HG02852 (cell line): ENCODE results near the gene PHF23.

Experiments
- ATAC-seq: cut with Tn5 transposase; IDR thresholded peaks from one replicate; pipeline ENCODE4 v1.9.1; 2021; ENCODE audit warnings: mild to moderate bottlenecking, moderate library complexity; ENCODE audit not compliant: unreplicated experiment

PHF23 gene

DNA sequence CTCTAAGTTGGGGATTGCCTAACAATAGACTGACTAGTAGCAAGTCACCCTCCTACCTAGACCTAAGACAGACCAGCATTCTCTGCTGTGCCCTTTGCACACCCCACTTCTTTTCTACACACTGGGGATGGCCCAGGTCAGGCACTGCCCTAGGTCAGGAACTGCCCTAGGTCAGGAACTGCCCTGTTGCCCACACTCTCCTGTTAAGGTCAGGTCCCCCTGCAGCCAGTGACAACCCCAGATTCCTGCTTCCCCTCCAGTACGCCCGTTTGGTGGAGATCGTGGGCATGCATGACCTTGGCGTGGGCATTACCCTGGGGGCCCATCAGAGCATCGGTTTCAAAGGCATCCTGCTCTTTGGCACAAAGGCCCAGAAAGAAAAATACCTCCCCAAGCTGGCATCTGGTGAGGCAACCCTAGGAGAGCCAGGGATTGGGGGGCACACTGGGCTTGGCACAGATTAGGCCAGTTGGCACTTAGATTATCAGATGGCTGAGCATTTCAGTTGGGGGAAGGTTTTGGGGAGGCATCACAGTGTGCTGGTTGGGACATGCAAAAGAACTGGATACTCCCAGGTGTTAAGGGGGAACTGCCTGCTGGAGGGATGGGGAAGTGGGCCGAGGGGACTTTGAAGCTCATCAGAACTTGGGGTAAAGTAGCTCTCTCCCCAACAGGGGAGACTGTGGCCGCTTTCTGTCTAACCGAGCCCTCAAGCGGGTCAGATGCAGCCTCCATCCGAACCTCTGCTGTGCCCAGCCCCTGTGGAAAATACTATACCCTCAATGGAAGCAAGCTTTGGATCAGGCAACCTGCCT lies 17.8 kb downstream of the PHF23 start:
- no peak for ATAC-seq

DNA sequence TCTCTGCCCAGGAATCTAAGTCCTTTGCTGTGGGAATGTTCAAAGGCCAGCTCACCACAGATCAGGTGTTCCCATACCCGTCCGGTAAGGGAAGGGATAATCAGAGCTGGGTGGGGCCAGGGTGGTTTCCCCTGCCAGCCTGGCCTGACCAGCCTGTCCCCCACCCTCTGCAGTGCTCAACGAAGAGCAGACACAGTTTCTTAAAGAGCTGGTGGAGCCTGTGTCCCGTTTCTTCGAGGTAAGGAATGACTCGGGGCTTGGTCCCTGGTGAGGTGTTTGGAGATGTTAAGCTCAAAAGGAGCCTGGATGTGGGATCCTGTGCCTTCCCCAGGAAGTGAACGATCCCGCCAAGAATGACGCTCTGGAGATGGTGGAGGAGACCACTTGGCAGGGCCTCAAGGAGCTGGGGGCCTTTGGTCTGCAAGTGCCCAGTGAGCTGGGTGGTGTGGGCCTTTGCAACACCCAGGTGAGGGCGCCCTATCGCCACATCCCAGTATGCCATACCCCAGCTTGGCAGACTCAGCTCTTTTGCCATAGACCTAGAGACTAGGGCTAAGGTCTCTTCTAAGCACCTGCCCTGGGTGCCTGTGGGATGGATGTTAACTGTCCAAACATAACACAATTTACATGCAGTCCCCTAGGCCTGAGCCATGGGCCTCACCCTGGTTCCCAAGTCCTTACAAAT lies 18.5 kb downstream of the PHF23 start:
- ATAC-seq = no peak

DNA sequence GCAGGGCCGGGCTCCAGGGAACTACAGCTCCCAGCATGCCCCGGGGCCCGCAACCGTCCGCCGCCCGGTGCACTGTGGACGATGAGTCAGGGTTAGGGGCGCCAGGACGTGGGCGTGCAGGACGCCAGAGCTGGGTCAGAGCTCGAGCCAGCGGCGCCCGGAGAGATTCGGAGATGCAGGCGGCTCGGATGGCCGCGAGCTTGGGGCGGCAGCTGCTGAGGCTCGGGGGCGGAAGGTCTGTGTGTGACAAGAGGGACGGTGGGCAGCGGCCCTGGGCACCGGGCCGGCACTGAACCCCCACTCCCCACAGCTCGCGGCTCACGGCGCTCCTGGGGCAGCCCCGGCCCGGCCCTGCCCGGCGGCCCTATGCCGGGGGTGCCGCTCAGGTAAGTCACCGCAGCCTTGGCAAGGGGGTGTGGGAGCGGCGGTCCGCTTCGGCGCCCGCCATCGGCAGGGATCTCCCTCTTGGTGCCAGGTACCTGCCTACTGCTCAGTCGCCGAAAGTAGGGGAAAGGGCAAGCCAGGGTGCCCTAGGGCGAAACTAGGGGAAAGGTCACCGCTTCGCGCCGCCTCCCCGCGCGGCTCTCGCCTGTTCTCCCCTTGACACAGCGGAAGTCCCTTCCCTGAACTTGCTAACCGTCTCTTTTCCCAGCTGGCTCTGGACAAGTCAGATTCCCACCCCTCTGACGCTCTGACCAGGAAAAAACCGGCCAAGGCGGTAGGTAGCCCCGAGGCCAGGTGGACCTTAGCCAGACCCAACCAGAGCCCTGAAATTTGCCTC lies 19.3 kb downstream of the PHF23 start, which contains the start of the genes ACADVL and DLG4:
Gene ACADVL (plus strand): TSS at position 127 of the 781 bp plus-strand sequence. CDS start 47 bp downstream, at position 174.
Gene DLG4 (minus strand): TSS at position 25 of the 781 bp plus-strand sequence.
- peak; percentile 50 for ATAC-seq

DNA sequence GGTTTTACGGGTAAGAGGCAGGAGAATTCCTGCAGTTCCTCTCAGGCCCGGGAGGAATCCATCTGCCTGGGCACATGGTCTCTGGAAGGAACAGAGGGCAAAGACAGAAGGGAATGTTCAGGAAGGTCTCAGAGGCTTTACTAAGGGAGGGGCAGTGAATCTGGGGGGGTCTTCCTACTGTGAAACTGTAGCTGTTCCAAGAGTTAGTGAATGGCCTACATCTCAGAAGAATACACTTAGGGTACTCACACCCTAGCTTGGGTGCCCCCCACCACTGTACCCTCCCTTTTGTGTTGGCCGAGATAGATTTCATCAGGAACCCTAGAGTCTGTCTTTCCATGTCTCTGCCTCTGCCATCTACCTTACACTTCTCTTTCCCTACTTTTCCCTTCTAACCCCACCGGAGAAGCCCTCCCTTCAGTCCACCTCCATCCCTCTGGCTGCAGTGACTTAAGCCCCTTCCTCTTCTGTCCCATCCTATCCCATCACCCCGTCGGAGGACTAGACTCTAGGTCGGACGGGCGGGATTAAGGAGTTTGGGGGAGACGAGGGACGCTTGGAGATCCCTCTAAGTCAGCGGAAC lies 19.9 kb downstream of the PHF23 start:
- ATAC-seq = no peak

DNA sequence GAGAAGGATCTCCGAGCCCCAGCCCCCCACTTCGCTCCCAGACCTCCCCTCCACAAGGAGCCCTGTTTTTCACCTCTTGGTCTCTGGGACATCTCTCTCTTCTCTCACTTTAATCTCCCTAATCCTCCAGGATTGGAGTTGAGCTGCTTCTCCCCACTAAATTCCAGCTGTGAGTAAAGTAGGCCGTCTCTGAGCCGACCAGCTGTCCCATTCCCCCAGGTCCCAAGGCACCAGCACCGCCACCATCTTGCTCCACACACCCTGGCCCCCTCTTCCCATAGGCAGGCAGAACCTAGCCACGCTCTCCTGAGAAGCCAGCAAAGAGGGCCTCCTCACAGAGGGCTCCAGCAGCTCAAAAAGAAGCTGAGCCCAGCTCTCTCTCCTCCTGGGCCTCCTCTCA lies 20.5 kb downstream of the PHF23 start:
- ATAC-seq = no peak

DNA sequence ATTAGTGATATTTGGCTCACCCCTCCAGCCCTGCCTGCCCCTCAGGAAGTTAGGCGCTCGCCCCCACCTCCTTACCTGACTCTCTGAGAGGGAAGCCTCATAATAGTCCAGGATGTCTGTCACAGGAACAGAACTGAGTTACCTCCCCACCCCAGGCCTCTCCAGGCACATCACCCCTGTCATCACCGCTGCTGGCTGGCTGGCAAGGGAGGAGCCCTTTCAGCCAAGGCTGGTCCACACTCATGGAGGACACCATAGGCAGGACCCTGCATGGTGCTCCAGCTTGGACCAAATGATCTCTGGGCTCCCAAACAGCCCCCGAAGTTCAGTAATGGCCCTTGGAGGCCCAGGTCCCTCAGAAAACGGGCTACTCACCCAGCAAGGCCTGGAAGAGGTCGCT lies 21.1 kb downstream of the PHF23 start:
- no peak for ATAC-seq

DNA sequence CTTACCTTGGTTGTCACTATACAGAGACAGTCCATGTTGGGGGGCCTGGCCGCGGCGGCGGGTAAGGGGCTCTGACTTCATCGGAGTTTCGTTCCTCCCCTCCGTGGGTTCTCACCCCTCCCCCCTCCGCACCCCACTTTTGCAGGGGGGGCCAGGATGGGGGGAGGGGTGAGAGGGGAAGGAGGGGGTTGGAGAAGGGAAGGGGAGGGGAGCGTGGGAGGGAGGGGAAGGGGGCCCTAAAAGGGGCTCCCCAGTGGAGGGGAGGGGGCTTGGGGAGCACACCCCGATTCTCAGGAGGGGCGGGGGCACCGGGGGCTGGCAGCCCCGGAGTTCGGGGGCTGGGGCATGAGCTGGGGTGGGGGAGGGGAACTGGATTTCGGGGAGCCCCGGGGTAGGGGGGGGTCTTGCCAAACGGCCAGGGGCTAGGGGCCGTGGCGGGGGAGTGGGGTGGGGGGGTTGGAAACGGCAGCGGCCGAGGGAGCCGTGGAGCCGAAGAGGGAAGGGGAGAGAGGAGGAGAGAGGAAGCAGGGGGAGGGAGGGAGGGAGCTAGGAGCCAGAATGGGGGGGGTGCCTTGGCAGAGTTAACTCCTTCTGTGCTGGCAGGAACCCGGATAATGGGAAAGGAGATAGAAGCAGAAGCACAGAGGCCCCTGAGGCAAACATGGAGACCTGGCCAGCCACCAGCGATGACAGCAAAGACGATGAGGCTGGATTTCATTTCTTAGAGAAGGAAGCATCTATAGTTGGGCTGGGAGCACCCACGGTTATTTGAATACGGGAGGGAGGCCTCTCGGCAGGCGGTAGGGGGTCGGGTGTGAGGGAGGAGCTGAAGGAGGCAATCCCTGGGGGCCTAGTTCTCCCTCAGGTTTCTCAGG lies 21.9 kb downstream of the PHF23 start:
- no peak for ATAC-seq

DNA sequence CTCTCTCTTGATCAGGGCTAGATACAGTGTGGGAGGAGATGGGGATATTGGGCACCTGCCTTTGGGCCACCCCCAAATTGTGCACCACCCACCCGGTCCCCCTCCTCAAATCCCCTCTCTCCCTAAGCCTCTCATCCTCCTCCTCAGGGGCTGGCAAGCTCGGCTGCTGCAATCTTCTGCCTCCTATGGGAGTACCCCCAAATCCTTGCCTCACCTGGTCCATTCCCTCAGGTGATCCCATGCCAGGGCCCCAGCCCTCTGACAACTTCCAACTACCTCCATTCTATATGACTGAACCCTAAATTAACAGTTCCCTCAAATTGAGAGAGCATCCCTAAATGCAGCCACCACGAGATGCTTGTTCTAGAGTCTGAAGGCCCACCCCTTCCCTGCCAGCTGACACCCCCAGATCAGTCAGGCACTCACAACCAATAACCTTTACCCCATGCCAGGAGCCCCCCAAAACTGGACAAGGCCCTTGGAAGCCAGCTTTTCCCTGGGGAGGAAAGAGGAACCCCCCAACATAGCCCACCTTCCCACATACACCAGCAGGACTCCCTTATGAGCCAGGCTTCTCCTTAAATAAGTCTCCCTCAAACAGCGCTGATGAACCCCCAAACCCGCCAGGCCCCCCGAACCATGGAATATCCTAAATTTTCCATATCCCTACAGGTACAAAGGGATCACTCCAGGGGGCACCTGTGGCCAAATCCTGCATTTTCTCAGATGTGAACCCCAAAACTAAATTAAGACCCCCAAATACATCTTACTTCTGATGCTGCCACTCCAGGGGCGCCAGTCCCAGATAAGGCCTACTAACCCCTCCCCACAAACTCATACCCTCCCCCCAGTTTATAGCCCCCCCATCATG lies 22.8 kb downstream of the PHF23 start:
- no peak for ATAC-seq

DNA sequence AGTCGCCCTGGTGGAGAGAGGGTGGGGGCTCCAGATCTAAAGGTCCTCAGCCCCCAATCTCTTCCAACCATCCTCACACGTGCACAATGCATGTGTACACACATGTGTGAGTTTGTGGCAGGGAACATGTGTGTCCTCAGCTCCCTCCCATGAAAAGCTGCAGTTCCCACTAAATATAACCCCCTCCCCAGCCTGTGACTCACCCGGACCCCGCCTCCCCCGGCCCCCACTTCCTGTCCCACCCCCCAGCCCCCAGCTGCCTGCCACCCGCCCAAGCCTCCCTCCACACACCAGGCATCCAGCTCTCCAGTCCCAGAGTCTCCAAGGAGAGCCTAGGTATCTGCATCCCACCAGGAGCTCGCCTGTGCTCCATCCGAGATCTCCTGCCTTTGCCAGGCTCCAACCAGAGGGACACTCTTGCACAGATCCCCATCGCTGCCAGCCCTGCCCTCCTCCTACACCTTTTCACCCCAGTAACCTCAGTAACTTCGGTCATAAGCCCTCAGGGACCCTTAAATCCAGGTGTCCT lies 23.5 kb downstream of the PHF23 start:
- no peak for ATAC-seq

DNA sequence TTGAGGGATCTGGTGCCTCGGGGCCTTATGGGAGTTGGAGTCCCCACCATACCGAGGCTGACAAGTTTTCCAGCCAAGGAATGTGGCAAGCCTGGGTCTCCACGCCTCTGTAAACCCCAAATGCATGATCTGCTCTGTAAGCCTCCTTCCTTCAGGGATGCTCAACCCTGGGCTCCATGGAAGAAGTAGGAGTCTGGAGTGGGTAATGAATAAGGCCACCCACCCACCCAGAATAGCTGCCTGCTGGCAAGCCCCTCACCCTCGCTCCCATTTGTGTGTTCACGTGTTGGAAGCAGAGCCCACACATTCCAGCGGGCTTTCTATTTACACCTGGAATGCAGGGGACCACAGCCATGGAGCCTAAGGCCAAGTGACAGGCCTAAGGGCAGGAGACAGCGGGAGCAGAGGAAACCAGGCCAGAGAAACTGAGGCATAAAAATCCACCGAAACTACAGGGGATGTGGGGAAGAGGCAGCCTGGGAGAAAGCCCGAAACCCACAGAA lies 24.1 kb downstream of the PHF23 start:
- no peak for ATAC-seq

DNA sequence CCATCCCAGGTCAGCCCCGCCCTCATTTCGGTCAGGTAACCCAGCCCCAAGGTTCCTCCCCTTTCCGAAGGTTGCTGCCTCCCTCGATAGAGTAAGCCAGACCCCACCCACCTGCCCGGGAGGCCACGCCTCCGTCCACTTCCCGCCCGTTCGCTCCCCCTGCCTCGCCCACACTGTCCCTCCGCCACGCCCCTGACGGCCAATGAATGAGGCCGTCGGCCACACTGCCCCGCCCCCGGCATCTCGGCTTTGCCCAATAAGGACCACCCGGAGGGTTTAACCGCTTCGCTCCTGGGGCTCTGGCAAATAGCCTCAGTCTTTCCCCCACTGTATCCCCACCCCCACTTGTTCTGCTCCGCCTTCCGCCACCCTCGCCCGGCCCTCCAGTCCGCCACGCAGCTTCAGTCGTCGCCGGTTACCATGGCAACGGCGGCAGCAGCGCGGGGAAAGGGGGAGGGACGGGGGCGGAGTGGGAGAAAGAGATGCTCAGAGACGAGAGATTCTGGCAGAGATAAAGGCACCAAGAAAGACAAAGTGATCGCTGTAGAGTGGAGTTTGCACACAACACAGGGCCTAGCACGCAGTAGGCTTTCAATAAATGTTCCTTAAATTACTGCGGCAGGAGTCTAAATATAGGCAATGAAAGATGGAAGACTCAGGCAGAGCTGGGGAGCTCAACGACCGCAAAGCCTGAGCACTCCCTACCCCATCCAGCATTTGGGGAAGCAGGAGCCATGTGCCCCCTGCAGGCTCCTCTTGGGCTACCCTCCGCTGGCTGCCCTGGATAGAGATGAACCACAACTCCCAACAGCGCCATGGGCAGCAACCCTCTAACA lies 24.7 kb downstream of the PHF23 start:
- peak; percentile 73 for ATAC-seq

DNA sequence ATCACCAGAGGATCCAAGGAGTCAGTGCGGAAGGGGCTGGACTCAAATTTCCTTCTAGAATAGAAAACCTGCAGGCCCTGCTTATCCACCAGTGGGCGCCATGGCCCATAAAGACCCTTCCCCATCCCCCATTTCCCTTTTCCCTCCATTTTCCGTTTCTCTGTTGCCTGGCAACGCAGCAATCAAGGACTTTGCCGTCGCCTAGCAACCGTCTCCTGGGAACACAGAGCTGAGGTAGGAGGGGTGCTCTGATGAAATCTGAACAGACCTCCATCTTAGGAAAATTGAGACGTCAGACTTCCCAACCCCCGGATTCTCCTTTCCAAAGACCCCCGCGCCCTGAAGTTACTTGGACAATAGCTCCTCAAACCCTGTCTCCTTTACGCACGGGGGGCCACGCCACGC lies 25.4 kb downstream of the PHF23 start:
- no peak for ATAC-seq

DNA sequence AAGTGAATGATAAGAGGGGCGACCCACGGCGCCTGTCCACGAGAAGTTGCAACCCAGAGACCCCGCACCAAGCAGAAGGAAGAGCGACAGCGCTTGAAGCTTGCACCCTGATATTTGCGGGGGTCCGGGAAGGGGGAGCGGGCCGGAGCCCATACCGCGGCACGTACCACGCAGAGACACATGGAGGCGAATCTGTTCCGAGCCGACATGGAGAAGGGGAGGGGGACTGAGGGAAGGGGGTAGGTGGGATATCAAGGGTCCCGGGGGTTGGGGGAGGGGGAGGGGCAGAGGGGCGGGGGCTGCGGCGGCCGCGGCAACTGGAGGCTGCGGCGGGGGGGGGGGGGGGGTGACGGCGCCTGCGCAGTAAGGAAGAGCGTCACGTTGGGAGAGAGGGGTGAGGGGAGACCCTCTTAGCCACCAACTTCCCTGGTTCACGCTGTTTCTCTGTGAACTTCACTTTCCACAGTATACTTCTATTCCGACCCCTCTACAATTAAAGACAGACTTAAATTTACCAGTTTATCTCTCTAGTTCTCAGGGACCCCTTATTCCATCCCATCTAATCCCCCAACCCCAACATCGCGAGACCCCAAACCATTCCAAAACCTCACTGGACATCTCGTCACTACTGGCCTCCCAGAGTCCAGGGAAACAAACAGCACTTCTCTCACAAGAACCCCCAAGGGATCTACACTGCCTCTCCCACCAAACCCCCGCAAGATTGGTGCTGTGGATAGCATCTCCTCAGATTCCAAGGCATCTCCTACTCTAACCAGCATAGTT lies 27.6 kb downstream of the PHF23 start:
- no peak for ATAC-seq

DNA sequence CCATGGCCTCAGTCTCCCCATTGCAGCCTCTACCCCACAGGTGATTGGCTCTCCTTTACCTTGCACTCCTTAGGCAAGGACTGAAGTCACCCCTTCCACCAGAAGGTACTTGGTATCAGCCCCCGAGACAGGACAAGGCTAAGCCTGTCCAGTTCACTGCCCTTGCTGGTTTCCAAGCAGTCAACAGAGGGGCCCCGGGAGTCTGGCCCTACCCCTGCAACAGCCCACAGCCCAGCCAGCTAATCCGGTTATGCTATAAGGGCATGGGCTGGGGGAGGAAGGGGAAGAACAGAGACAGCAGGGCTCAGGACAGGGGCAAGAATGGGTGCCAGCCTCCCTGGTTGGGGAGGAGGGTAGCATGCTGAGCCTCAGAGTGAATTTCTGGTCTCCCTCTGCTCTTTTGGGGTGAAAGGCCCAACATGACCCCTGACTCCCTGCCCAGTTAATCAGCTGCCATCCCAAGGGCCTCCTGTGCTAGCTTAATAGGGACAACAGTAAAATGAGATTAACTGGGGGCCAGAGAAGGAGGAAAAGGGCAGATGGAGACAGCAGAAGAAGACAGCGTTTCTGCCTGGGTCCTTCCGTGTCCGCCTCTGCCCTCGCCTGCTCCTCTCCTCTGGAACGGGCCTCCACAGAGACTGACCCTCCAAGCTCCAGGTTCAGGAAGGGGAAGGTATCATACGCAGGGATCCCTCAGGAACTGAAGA lies 30.4 kb downstream of the PHF23 start:
- ATAC-seq = no peak

DNA sequence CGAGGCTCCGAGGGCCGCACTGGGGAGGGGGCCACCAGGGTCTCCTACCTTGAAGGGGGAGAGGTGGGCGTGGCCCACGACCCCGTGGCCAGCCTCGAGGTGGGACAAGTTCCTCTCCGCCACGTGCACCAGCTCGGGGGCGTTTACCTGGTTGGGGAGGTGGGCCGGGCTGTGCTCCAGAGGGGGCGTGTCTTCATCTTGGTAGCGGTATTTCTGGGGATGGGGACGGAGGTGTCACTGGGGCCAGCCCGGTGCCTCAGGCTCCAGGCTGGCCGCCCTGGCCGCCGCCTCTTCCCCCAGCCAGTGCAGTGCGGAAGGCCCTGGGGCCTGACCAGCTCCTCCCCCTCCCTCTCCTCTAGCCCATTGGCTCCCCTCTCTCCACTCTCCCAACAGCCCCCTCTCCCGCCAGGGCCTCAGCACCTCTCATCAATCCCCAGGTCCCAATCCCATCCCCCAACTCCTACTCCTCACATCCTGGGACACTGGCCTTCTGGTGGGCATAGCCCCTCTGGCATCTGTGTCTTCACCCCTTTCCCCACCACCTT lies 31.2 kb downstream of the PHF23 start:
- no peak for ATAC-seq
